SK-N-MC (cell line): ENCODE results near the gene REEP3.

Experiments used
- EZH2 ChIP-seq: fragments of 200-600 bp; sonication (generic); IDR thresholded peaks from one replicate; pipeline ENCODE4 v1.6.1; 2017; ENCODE audit warnings: antibody characterized with exemption
- POLR2AphosphoS5 ChIP-seq: IDR thresholded peaks from 2 replicates; pipeline ENCODE4 v1.6.1; 2012; ENCODE audit warnings: mild to moderate bottlenecking, low read depth, low read length, borderline replicate concordance

GRCh38 chr10:63605197-63605967 lies 84.2 kb downstream of the REEP3 start:
- TF ChIP-seq EZH2 (no peak), POLR2AphosphoS5 (no peak)
